Keratinocyte (primary cell): Measurements from ENCODE around the gene MLXIP. TPM values are rescaled to one million over a fixed set of nuclear protein-coding genes. Genes with fewer than 3 reads are reported as not detected.

ENCODE experiments used
- DNase-seq: peaks from one replicate; pipeline ENCODE4 v3.0.0-alpha.2; 2011; ENCODE audit warnings: low read depth, missing footprints, low spot score
- FAIRE-seq: peaks from 2 replicates; lab custom pipeline; 2011; peaks lifted over from hg19 to GRCh38; lab: Jason Lieb, UNC
- H2AFZ ChIP-seq: 2 replicates; pipeline ENCODE4 v1.6.0; 2012; ENCODE audit warnings: low read length, control low read depth, inconsistent platforms; ENCODE audit not compliant: control insufficient read depth
- H3K27ac ChIP-seq: 2 replicates; pipeline ENCODE4 v1.5.1; 2011; ENCODE audit warnings: low read length; ENCODE audit not compliant: control insufficient read depth, insufficient read depth
- H3K27me3 ChIP-seq: 3 replicates; pipeline ENCODE4 v1.6.0; 2011; ENCODE audit warnings: low read length; ENCODE audit not compliant: control insufficient read depth, insufficient read depth; ENCODE audit errors: extremely low read depth
- H3K36me3 ChIP-seq, 2 experiments: 2 replicates in 1 of 2; 3 replicates in 1 of 2; pipeline ENCODE4 v1.5.1; 2011; ENCODE audit warnings: low read length in 2 of 2, mild to moderate bottlenecking in 1 of 2; ENCODE audit not compliant: control insufficient read depth in 2 of 2, insufficient read depth in 2 of 2; ENCODE audit errors: extremely low read depth in 1 of 2
- H3K4me1 ChIP-seq: 3 replicates; pipeline ENCODE4 v1.5.1; 2011; ENCODE audit warnings: low read length; ENCODE audit not compliant: control insufficient read depth, insufficient read depth; ENCODE audit errors: extremely low read depth
- H3K4me2 ChIP-seq: 3 replicates; pipeline ENCODE4 v1.6.0; 2011; ENCODE audit warnings: low read depth, low read length; ENCODE audit not compliant: control insufficient read depth, insufficient read depth; ENCODE audit errors: extremely low read depth
- H3K4me3 ChIP-seq, 3 experiments: fragments of 200-600 bp in 1 of 3; sonication (generic) in 1 of 3; 2 replicates in 2 of 3; 3 replicates in 1 of 3; pipeline ENCODE4 v1.5.1; 2011 to 2016; ENCODE audit warnings: low read length in 3 of 3, mild to moderate bottlenecking in 3 of 3, control low read depth in 2 of 3, inconsistent platforms in 1 of 3, low read depth in 1 of 3, mixed read lengths in 1 of 3, mixed run types in 1 of 3, moderate library complexity in 1 of 3; ENCODE audit not compliant: control insufficient read depth in 2 of 3, insufficient read depth in 2 of 3; ENCODE audit errors: extremely low read depth in 1 of 3
- H3K79me2 ChIP-seq: 2 replicates; pipeline ENCODE4 v1.6.0; 2012; ENCODE audit warnings: low read length; ENCODE audit not compliant: control insufficient read depth, insufficient read depth
- H3K9ac ChIP-seq: 3 replicates; pipeline ENCODE4 v1.6.0; 2011; ENCODE audit warnings: low read length; ENCODE audit not compliant: control insufficient read depth, insufficient read depth; ENCODE audit errors: extremely low read depth
- H3K9me1 ChIP-seq: 3 replicates; pipeline ENCODE4 v1.6.0; 2011; ENCODE audit warnings: low read length; ENCODE audit not compliant: control insufficient read depth, insufficient read depth; ENCODE audit errors: extremely low read depth
- H3K9me3 ChIP-seq: 2 replicates; pipeline ENCODE4 v1.5.1; 2012; ENCODE audit warnings: low read depth, low read length; ENCODE audit not compliant: control insufficient read depth
- H4K20me1 ChIP-seq: 3 replicates; pipeline ENCODE4 v1.6.0; 2011; ENCODE audit warnings: low read length; ENCODE audit not compliant: control insufficient read depth, insufficient read depth; ENCODE audit errors: extremely low read depth
- CTCF ChIP-seq, 3 experiments: IDR thresholded peaks in 1 of 3; conservative IDR thresholded peaks in 1 of 3; optimal IDR thresholded peaks in 1 of 3; 2 replicates in 2 of 3; 3 replicates in 1 of 3; pipeline versions ENCODE3 to v1.5.1; 2011; ENCODE audit warnings: low read length in 3 of 3, mild to moderate bottlenecking in 3 of 3, moderate library complexity in 2 of 3, control low read depth in 1 of 3, inconsistent platforms in 1 of 3; ENCODE audit not compliant: insufficient read depth in 2 of 3; ENCODE audit errors: extremely low read depth in 1 of 3
- EZH2 ChIP-seq: IDR thresholded peaks from one replicate; pipeline ENCODE4 v1.6.1; 2012; ENCODE audit warnings: inconsistent platforms, mild to moderate bottlenecking, low read length, moderate library complexity
- dilution Hi-C: fragments of 300-500 bp; cut with MboI; formaldehyde crosslinking; loops from one replicate; pipeline ENCODE4 v1.7.0; 2020; ENCODE audit warnings: low sequenced_read_pairs; ENCODE audit not compliant: extremely low pct_ligation_motif_present
- polyA plus RNA-seq, 5 experiments: library from polyadenylated mRNA; depleted of rRNA in 3 of 5; stranded (reverse) in 3 of 5; stranded (forward) in 1 of 5; unstranded in 1 of 5; fragments of >200 nt; gene quantifications; 1 replicate in 1 of 5; 2 replicates in 3 of 5; 3 replicates in 1 of 5; pipeline versions ENCODE4 v1.2.1 to v1.2.3, GENCODE V29; 2011 to 2012; ENCODE audit warnings: missing spikeins in 2 of 5, low read depth in 1 of 5, low replicate concordance in 1 of 5

Gene MLXIP
- polyA plus RNA-seq, 1 donor (not counting 4 experiments of a cell fraction or from before 2014, with no cell fraction given): 5.5 TPM

GRCh38 chr12:122147514-122148290 is 69.1 kb downstream of the MLXIP start:
- no peak for FAIRE-seq
- H3K27me3 ChIP-seq: no peaks in the 10 kb centered on the region

GRCh38 chr12:122148657-122149056 is 70.1 kb downstream of the MLXIP start:
- dilution Hi-C loops: no loop called here
- Histone ChIP-seq H3K4me2 (no peak overlapping the region), H3K9ac (no peak overlapping the region), H3K79me2 (no peaks in the 10 kb centered on the region), H3K4me1 (no peaks in the 10 kb centered on the region), H4K20me1 (no peaks in the 10 kb centered on the region), H3K27ac (no peak overlapping the region), H3K27me3 (no peaks in the 10 kb centered on the region), H3K9me3 (no peaks in the 10 kb centered on the region), H3K4me3 (no peak overlapping the region), H2AFZ (no peak overlapping the region), H3K36me3 (peaks cover 0 to 1% of the 10 kb centered on the region in 2 experiments), H3K9me1 (no peaks in the 10 kb centered on the region)
- DNase-seq (no peak), FAIRE-seq (no peak)
- TF ChIP-seq CTCF (optimal IDR thresholded peaks at IDR 0.05 in 1 of 3, IDR thresholded peaks at IDR 0.05 in 1 of 3, conservative IDR thresholded peaks at IDR 0.05 in 1 of 3; ENCODE audit: extremely low read depth in 1 of 3, insufficient read depth in 2 of 3, low read length in 3 of 3) (no peak), EZH2 (no peak)

More at GRCh38 chr12:122147514-122148290, 69.1 kb downstream of the MLXIP start:
- no peak for DNase-seq
- H3K79me2 ChIP-seq: no peaks in the 10 kb centered on the region
- H3K27ac ChIP-seq: no peak overlapping the region
- no peaks in the 10 kb centered on the region for H4K20me1 ChIP-seq
- H3K4me1 ChIP-seq: no peaks in the 10 kb centered on the region
- H2AFZ ChIP-seq: no peak overlapping the region
- no peaks in the 10 kb centered on the region for H3K9me3 ChIP-seq
- H3K9ac ChIP-seq: no peak overlapping the region
- dilution Hi-C loops: no loop called here
- H3K36me3 ChIP-seq: peaks cover 0 to 5% of the 10 kb centered on the region in 2 experiments
- no peaks in the 10 kb centered on the region for H3K9me1 ChIP-seq
- H3K4me2 ChIP-seq: no peak overlapping the region
- H3K4me3 ChIP-seq: no peak overlapping the region
- TF ChIP-seq CTCF (optimal IDR thresholded peaks at IDR 0.05 in 1 of 3, IDR thresholded peaks at IDR 0.05 in 1 of 3, conservative IDR thresholded peaks at IDR 0.05 in 1 of 3; ENCODE audit: extremely low read depth in 1 of 3, insufficient read depth in 2 of 3, low read length in 3 of 3) (no peak), EZH2 (no peak)
